GM12878 (cell line): ENCODE results near the gene SNU13.

Experiments
- CTCF ChIP-seq, 3 experiments: IDR thresholded peaks in 2 of 3; conservative IDR thresholded peaks in 1 of 3; 2 replicates each; pipeline ENCODE4 v1.5.1; 2011; ENCODE audit warnings: low read depth in 3 of 3, low read length in 3 of 3, mild to moderate bottlenecking in 3 of 3, control low read depth in 2 of 3, moderate library complexity in 2 of 3, inconsistent platforms in 1 of 3, mixed read lengths in 1 of 3; ENCODE audit not compliant: control insufficient read depth in 2 of 3, insufficient read depth in 1 of 3; ENCODE audit errors: extremely low read depth in 1 of 3
- POLR2A ChIP-seq: IDR thresholded peaks from 2 replicates; pipeline ENCODE4 v1.6.1; 2011; ENCODE audit warnings: low read depth, mild to moderate bottlenecking, low read length

GRCh38 chr22:41642331-41643110, 46.1 kb downstream of the SNU13 start:
- TF ChIP-seq CTCF (IDR thresholded peaks at IDR 0.05 in 2 of 3, conservative IDR thresholded peaks at IDR 0.05 in 1 of 3; ENCODE audit: control insufficient read depth in 2 of 3, extremely low read depth in 1 of 3, insufficient read depth in 1 of 3, low read depth in 3 of 3, low read length in 3 of 3) (no peak), POLR2A (no peak)
